Inflammatory macrophage (primary cell): ENCODE measurements around the gene TAAR2.
"Not testable (repeated sequence)": the region's sequence is repeated elsewhere in the genome, so short reads cannot be mapped to it uniquely, and the experiment has no call there.

Source experiments
- DNase-seq, 2 donors: peaks; one replicate each; pipeline ENCODE4 v3.0.0-alpha.2; 2020 to 2022
- total RNA-seq, 18 experiments: gene quantifications; one replicate each; lab custom pipeline; 2026; ENCODE audit warnings: mixed read lengths in 6 of 18, inconsistent platforms in 2 of 18; lab: John Stamatoyannopoulos, UW

TAAR2 gene
- 0 to 0.03 (median 0) reads per million in 18 experiments for total RNA-seq

- DNase-seq = no peak
Measured at GRCh38 chr6:132624175-132624574, at the start of gene TAAR2. Gene TAAR2, minus strand, starts transcription at chr6:132624275. Its CDS starts 0 bp downstream, at chr6:132624275.

GRCh38 chr6:132673376-132674094, 49.5 kb upstream of the TAAR2 start:
- no peak for DNase-seq

- no peak for DNase-seq
Measured at GRCh38 chr6:132671295-132671694, 47.2 kb upstream of the TAAR2 start.

GRCh38 chr6:132669690-132670291, 45.7 kb upstream of the TAAR2 start:
- peak; percentile 52 to 83 for DNase-seq

GRCh38 chr6:132666118-132666517, 42.0 kb upstream of the TAAR2 start:
- no peak for DNase-seq

GRCh38 chr6:132664309-132665034, 40.4 kb upstream of the TAAR2 start:
- DNase-seq = no peak

GRCh38 chr6:132663661-132664060, 39.6 kb upstream of the TAAR2 start:
- no peak for DNase-seq

- DNase-seq = no peak
Measured at GRCh38 chr6:132661906-132662305, 37.8 kb upstream of the TAAR2 start.

- DNase-seq = no peak
Measured at GRCh38 chr6:132659082-132659481, 35.0 kb upstream of the TAAR2 start, which contains the start of gene TAAR1. Gene TAAR1, minus strand, starts transcription at chr6:132659182. Its CDS starts 13,179 bp downstream, at chr6:132646003.

- peak; percentile 82 to 88 for DNase-seq
Measured at GRCh38 chr6:132651062-132651461, 27.0 kb upstream of the TAAR2 start.

GRCh38 chr6:132650429-132650828, 26.4 kb upstream of the TAAR2 start:
- DNase-seq = no peak

GRCh38 chr6:132648828-132649227, 24.8 kb upstream of the TAAR2 start:
- no peak for DNase-seq

- DNase-seq = peak; percentile 6 to 19
Measured at GRCh38 chr6:132648356-132648755, 24.3 kb upstream of the TAAR2 start.

- DNase-seq = no peak
Measured at GRCh38 chr6:132643547-132643946, 19.5 kb upstream of the TAAR2 start.

- not testable (repeated sequence) for DNase-seq
Measured at GRCh38 chr6:132637135-132637534, 13.1 kb upstream of the TAAR2 start.

GRCh38 chr6:132635906-132636305, 11.8 kb upstream of the TAAR2 start:
- DNase-seq = not testable (repeated sequence)

GRCh38 chr6:132635288-132635687, 11.2 kb upstream of the TAAR2 start:
- not testable (repeated sequence) for DNase-seq

GRCh38 chr6:132634796-132635195, 10.7 kb upstream of the TAAR2 start:
- peak in 1 of 2 donors; percentile 42 for DNase-seq

GRCh38 chr6:132633362-132633761, 9.3 kb upstream of the TAAR2 start:
- DNase-seq = no peak

- DNase-seq = no peak
Measured at GRCh38 chr6:132623106-132623845, 799 bp downstream of the TAAR2 start.

- DNase-seq = no peak
Measured at GRCh38 chr6:132616677-132617076, 7.4 kb downstream of the TAAR2 start.

GRCh38 chr6:132614554-132614953, 9.5 kb downstream of the TAAR2 start:
- no peak for DNase-seq
